ENCODE results near the gene DCTN5.

The DCTN5 gene

GRCh38 chr16:23666571-23667354, 25.5 kb downstream of the DCTN5 start:
- DNase-seq = no peak

DNA sequence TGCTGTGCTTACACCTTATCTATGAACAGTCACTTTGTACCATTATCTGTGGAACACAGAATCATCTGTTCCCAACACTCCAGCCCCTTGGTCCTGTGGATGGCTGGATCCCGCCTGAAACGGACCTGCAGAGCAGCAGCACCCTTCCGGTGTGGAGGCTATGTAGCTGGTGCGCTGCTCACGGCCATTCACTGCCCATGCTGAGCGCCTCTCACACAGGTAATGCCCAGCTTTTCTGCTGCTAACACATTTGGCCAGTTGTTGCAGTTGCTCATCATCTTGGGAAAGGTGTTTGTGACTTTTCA, 26.0 kb downstream of the DCTN5 start:
- no peak for DNase-seq

GRCh38 chr16:23668225-23668624, 27.0 kb downstream of the DCTN5 start:
- DNase-seq = no peak

- DNase-seq = no peak
Observed at GRCh38 chr16:23668873-23669272, 27.6 kb downstream of the DCTN5 start.

DNA sequence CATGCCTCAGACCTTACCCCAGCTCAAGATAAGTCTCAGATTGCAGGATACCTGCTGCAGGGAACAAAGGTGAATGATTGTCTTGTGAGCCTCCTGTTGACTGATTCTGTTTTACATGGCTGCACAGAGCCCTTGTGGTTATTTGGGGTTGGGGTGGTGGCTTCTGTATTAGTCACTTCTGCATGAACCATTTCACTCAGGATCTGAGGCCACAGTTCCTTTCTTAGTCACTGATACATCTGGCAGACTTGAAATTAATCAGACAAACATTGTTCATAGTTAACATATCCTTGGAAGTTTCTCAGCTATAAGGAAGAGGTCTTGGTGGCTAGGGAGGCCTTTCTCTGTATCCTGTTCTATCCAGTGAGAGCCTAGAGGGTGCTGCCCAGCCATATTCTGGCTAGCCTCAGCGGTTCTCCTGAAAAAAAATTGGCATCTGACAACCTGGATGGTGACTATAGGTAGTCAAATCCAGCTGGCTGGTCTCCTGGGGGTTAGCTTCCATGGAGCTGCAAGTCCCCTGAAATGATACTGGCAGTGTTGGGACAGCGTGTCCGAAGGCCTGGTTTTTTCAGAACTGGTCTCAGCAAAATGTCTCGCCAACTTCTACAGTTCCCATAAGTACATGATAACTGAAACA, 29.0 kb downstream of the DCTN5 start:
- DNase-seq = no peak

DNA sequence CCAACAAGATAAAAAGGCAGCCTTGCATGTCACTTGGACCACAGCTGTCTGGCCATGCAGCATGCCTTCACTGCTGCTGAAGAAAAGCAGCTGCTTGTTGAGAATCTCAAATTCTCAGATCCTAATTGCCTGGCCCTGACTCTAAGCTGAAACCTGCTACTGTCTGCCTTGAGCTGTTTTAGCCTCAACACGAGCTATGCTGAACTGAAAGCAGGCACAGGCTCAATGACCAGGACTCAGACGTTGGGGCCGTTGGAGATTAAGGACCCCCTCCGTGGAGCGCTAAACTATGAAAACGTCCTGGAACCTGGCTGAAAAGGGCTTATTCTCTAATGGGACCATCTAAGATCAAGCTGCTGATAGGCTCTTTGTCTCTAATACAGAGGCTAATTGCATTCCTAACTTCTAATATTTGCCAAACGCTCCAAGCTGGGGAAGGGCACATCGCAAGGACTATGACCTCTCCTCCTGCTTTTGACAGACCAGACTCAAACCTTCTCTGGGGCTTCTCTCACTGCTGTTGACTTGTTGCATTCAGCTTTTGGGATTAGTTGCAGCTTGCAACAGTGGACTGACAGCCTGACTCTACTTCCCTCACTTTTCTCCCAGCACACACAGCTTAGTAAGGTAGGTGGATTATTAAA, 32.8 kb downstream of the DCTN5 start:
- no peak for DNase-seq

- no peak for DNase-seq
Observed at GRCh38 chr16:23676924-23677480, 35.7 kb downstream of the DCTN5 start.

DNA sequence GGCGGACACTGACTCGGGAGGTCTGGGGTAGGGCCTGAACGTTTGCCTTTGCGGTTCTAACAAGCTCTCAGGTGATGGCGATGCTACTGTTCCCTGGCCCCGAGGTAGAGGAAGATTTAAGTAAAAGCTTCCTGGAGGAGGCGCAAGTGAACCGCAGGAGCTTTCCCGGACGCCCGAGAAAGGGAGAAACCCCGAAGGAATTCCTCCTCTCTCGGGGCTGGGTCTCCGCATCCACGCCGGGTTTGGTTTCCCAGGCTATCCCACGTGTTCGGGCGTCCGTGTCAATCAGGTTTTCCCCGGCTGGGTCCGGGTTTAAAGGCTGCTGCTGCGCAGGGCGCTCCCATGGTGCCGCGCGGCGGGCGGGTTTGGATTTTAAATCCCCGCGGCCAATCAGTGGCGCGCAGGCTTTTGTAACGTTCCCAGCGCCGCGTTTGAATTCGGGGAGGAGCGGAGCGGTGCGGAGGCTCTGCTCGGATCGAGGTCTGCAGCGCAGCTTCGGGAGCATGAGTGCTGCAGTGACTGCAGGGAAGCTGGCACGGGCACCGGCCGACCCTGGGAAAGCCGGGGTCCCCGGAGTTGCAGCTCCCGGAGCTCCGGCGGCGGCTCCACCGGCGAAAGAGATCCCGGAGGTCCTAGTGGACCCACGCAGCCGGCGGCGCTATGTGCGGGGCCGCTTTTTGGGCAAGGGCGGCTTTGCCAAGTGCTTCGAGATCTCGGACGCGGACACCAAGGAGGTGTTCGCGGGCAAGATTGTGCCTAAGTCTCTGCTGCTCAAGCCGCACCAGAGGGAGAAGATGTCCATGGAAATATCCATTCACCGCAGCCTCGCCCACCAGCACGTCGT, 37.4 kb downstream of the DCTN5 start, which contains the start of gene PLK1:
TSS of gene PLK1 (plus strand) at position 460 of the 844 bp plus-strand sequence. CDS start at position 504, 44 bp downstream.
- peak; percentile 73 for DNase-seq

DNA sequence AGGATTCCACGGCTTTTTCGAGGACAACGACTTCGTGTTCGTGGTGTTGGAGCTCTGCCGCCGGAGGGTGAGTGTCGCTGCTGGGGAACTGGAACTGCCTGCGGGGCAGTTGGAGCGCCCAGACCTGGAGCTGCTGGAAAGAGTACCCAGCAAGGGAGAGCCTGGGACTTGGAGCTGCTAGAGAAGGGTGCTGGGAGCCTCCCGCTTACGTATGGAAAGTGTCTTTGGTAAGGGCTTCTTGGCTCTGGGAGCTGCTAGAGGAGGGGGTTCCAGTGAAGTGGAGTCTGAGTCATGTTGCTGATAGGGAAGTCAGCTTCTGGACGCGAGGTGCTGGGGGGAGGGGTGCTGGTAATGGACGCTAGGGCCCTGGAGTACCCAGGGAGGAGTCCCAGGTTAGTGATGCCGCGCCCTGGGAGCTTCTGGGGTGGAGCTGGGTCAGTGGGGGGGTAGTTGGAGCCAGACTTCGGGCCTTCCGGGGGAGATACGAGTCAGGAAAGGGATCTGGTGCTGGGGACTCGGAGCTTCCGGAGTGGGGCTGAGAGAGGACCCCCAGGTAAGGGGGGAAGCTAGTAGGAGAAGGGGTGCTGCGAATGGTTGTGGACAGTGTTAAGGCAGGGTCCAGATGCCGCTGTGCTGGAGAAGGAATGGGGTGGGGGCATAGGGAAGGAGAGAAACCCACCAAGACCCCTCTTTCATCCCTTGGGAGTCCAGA, 38.2 kb downstream of the DCTN5 start:
- DNase-seq = peak; percentile 3

DNA sequence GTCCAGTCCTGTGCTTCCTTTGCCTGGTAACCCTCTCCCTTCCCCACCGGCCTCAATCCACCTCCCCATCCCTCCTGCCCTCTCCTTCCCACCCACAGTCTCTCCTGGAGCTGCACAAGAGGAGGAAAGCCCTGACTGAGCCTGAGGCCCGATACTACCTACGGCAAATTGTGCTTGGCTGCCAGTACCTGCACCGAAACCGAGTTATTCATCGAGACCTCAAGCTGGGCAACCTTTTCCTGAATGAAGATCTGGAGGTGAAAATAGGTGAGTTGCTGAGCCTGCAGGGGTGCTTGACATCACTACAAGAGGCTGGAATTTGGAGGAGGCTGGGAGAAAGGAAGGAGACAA, 38.7 kb downstream of the DCTN5 start:
- DNase-seq = no peak

- DNase-seq = no peak
Observed at GRCh38 chr16:23682181-23682580, 40.9 kb downstream of the DCTN5 start.

- DNase-seq = no peak
Observed at GRCh38 chr16:23683487-23683886, 42.2 kb downstream of the DCTN5 start.

GRCh38 chr16:23687034-23687808, 46.0 kb downstream of the DCTN5 start:
- no peak for DNase-seq

GRCh38 chr16:23689442-23690187, 48.3 kb downstream of the DCTN5 start:
- no peak for DNase-seq

DNA sequence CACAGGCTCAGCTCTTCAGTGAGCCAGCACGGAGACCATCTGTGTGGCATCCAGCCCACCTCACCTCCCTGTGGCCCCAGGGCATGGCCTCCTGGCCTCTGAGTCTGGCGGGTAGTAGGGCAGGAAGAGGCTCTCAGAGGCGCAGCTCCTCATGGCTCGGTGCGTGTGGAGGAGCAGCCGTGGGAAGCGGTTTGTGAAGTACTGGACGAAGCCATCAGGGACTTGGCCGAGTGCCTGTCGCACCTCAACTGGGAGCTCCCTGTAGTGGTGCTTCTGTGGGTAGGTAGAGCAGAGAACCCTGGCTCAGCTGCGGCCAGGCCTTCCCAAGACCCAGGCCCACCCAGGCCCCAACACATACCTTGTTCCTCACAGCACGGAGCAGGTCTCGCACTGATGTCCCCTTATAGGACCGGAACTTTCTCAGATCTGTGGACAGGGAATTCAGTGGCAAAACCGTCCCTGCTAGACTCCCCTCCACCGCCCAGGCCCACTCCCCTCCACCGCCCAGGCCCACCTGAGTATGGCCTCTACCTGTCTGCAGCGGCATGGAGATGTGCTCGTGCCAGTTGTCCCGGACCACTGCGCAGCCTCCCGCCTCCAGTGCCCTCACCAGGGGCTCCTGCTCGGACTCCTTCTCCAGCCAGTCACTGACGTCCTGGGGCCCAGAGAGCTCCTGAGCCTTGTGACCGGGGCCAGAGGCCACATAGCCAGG, 49.7 kb downstream of the DCTN5 start:
- DNase-seq = no peak

- DNase-seq = no peak
Observed at GRCh38 chr16:23691483-23692189, 50.4 kb downstream of the DCTN5 start.

- no peak for DNase-seq
Observed at GRCh38 chr16:23692190-23692837, 51.0 kb downstream of the DCTN5 start.

GRCh38 chr16:23694265-23694643, 53.0 kb downstream of the DCTN5 start:
- DNase-seq = no peak
